Medulla oblongata (tissue), 1 donor: ENCODE results near the gene LRRC56.
A peak's percentile ranks its signal among the peaks of the same experiment; 100 is the strongest.

Experiments
- DNase-seq: peaks from one replicate; pipeline ENCODE4 v3.0.0-alpha.2; 2015; ENCODE audit errors: extremely low spot score

LRRC56 gene

GRCh38 chr11:536841-537621 lies at the start of gene LRRC56:
TSS of gene LRRC56 (plus strand) at chr11:537527. CDS start at chr11:540685, 3,158 bp downstream.
- DNase-seq: no peak

DNA sequence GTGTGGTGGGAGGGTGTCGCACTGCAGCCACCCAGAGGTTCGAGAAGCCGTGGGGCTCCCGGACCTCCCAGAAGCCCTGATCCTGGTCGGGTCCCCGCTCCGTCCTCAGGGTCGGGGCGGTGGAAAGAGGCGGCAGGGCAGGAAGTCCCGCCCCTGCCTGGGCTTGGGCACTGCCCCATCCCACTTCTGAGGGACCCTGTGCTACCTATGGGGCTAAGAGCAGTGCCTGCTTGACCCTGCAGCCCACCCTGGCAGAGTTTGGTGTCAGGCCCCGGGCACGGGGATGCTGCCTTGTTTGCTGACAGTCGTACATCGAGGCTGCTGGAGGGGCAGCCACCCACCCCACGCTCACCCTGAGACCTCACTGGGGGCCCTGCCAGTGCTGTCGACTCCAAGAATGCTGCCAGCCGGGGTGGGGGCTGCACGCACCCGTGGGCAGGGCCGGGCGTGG lies 49.7 kb upstream of the LRRC56 start:
- no peak for DNase-seq

DNA sequence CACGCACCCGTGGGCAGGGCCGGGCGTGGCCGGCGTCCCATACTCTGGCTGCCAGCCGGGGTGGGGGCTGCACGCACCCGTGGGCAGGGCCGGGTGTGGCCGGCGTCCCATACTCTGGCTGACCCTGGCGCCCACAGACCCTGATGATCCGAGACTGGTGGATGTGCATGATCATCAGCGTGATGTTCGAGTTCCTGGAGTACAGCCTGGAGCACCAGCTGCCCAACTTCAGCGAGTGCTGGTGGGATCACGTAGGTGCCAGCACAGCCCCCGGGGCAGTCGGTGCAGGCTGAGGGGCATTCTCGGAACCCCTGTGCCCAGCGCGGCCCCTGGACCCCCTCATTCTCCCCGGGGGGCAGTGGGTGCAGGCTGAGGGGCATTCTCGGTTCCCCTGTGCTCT lies 49.3 kb upstream of the LRRC56 start:
- DNase-seq: no peak

GRCh38 chr11:488579-488978 lies 48.7 kb upstream of the LRRC56 start:
- no peak for DNase-seq

GRCh38 chr11:488992-489391 lies 48.3 kb upstream of the LRRC56 start:
- DNase-seq: no peak

- no peak for DNase-seq
Observed at GRCh38 chr11:489610-490185, 47.6 kb upstream of the LRRC56 start.

GRCh38 chr11:490186-490929 lies 47.0 kb upstream of the LRRC56 start:
- DNase-seq: no peak

- no peak for DNase-seq
Observed at GRCh38 chr11:490930-491260, 46.4 kb upstream of the LRRC56 start.

- no peak for DNase-seq
Observed at GRCh38 chr11:491358-491757, 46.0 kb upstream of the LRRC56 start.

DNA sequence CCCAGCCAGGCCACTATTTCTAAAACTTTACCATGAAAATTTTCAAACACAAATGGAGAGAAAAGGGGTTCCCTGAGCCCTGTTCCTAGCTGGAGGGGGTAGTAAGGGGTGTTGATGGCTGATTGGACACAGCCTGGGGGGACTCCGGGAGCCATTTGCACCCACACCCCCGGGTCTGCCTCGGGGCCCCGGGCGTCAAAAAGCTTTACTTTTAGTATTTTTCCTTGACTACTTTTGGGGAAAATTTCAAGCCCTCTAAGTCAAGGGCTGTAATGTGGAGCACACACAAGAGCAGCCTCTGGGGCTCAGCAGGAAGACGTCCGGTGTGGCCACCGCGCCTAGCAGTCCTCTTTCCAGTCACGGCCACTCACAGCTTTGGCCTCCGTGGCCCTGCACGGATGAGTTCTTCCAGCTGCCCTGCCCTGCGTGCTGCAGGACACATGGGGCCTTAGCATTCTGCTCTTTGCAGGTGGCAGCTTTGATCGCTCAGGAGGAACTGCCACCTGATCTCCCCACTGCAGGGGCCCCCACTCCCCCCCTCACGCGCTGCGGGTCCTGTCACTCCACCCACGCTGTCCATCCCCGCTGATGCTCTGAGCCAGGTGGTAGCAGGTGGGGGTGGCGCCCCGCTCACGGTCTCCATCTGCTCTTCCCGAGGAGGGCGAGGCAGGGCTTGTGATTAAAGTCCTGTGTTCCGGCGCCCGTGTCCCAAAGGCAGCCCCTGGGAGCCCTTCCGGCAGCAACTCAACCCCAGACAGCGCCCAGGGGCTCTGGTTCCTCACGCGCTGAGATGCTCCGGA lies 44.7 kb upstream of the LRRC56 start:
- no peak for DNase-seq

GRCh38 chr11:494761-495536 lies 42.4 kb upstream of the LRRC56 start:
- peak; percentile 78 for DNase-seq

DNA sequence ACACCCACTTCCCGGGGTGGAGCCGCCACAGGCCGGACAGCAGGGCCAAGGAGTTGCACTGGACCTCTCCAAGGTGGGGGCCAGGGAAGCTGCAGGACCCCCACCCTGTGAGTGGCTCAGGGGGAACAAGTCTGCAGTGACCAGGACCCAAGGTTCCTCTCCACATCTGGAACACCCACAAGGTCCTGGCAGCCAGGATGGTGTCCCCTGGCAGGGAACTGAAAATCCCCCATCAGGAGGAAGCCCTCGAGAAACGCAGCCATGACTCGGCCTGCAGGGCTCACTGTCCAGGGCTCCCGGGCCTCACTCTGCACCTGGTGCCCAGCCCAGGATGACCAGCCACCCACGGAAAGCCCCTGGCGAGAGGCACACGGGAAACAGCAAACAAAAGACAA lies 41.8 kb upstream of the LRRC56 start:
- no peak for DNase-seq

DNA sequence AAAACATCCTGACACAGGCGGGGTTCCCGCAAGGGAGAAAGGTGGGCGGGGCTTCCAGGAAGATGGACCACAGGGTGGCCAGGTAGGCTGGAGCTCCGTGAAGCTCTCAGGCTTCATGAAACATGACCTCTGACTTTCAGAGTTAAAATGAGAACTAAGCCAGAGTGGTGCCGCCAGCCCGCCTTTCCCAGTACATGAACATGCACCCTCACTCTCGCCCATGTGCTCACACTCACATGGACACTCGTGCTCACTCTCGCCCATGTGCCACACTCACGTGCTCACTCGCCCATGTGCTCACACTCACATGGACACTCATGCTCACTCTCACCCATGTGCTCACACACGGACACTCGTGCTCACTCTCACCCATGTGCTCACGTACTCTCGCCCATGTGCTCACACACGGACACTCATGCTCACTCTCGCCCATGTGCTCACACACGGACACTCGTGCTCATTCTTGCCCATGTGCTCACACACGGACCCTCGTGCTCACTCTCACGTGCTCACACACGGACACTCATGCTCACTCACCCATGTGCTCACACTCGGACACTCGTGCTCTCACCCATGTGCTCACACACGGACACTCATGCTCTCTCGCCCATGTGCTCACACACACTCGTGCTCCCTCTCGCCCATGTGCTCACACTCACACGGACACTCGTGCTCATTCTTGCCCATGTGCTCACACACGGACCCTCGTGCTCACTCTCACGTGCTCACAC lies 40.3 kb upstream of the LRRC56 start:
- DNase-seq: no peak

DNA sequence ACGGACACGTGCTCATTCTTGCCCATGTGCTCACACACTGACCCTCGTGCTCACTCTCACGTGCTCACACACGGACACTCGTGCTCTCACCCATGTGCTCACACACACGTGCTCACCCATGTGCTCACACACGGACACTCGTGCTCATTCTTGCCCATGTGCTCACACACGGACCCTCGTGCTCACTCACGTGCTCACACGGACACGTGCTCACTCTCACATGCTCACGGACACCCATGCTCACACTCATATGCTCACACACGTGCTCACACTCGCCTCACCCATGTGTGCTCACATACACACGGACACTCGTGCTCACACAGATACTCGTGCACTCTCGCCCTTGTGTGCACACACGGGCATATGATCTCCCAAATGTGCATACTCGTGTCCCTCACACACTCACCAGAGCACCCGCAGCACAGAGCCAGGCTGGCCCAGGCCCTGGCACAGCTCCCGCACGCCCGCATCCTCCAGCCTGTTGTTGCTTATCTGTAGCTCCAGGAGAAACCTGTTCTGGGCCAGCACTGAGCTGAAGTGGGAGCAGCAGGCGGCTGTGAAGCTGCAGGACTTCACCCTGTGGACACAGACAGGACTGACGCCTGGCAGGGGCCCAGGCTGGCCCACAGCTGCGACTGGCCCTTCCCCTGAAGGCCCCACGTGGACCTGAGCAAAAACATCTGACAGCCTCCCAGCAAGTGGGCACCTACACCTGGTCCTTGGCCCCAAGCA lies 39.6 kb upstream of the LRRC56 start:
- no peak for DNase-seq

DNA sequence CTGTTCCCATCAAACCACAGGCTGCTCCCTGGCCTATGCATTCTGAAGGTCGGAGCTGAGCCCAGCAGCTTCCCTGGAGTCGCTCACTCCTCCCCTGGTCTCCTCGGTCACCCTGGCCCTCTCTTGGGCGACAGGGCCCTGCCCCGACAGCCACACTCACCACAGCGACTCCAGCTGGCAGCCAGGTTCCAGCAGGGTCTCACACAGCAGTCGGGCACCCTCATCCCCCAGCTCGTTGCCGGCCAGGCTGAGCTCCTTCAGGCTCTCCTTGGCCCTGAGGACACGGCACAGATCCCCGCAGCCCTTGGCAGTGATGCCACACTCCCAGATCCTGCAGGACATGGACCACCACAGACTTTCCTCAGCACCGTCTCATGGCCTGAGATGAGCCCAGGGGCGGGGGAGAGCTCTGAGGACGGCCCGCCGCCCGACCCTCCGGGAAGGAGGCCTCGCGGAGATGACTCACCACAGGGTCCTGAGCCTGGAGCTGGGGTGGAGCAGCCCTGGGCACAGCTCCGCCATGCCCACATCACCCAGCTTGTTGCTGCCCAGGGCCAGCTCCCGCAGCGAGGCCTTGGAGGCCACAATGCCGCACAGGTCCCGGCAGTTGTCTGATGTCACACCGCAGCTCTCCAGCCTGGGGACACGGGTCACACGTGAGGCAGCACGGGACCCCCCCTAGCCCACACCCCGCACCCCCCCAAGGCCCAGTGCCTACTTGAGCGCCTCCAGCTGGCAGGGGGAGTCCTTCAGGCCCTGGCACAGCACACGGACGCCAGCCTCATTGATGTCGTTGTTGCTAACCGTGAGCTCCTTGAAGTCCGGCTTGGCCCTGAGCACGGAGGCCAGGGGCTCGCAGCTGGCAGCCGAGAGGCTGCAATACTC lies 38.8 kb upstream of the LRRC56 start:
- DNase-seq: no peak

GRCh38 chr11:499201-500076 lies 37.9 kb upstream of the LRRC56 start:
- DNase-seq: no peak

DNA sequence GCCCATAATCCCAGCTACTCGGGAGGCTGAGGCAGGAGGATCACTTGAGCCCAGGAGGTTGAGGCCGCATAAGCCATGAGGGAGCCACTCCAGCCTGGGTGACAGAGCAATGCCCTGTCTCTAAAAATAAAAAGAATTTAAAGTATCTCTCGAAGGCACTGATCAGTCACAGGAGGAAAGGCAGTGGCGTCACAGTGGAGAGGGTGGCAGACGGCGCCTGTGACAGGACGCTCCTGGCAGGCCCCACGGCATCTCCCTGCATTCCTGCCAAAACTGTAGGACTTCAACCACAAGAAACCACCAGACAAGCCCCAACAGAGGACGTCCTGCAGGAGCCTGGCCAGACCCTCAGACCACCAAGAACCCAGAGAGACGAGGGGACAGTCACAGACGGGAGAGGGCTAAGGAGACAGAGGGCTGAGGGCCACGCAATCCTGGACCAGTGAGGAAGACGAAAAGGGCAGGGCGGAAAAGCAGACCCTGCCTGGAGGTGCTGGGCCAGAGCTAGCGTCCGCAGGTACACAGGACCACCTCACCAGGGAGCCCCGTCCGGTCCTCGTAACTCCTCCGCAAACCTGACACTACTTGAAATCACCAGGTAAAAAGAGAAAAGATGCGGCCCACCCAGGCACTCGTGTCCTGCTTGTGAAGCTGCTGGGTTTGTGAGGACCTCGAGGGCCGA lies 36.2 kb upstream of the LRRC56 start:
- DNase-seq: no peak
